BLaER1 (cell line): ENCODE results near the gene BIRC3.

Experiments
- H3K27ac ChIP-seq: shearing (Covaris generic); formaldehyde crosslinking; 2 replicates; pipeline ENCODE4 v1.8.1; 2022
- H3K27me3 ChIP-seq: shearing (Covaris generic); formaldehyde crosslinking; 2 replicates; pipeline ENCODE4 v1.8.1; 2022
- H3K36me3 ChIP-seq: shearing (Covaris generic); formaldehyde crosslinking; 2 replicates; pipeline ENCODE4 v1.8.1; 2022
- H3K4me1 ChIP-seq: shearing (Covaris generic); formaldehyde crosslinking; 2 replicates; pipeline ENCODE4 v1.8.1; 2022
- H3K4me2 ChIP-seq: shearing (Covaris generic); formaldehyde crosslinking; 2 replicates; pipeline ENCODE4 v1.8.1; 2022
- H3K4me3 ChIP-seq: shearing (Covaris generic); formaldehyde crosslinking; 2 replicates; pipeline ENCODE4 v1.8.1; 2022
- H3K9ac ChIP-seq: shearing (Covaris generic); formaldehyde crosslinking; 2 replicates; pipeline ENCODE4 v1.8.1; 2022
- H3K9me3 ChIP-seq: shearing (Covaris generic); formaldehyde crosslinking; 2 replicates; pipeline ENCODE4 v1.8.1; 2022
- H4K20me1 ChIP-seq: shearing (Covaris generic); formaldehyde crosslinking; 2 replicates; pipeline ENCODE4 v1.8.1; 2022
- Cebpa-rat ChIP-seq: shearing (Covaris generic); IDR thresholded peaks from 2 replicates; pipeline ENCODE4 v1.8.1; 2022

The BIRC3 gene

DNA sequence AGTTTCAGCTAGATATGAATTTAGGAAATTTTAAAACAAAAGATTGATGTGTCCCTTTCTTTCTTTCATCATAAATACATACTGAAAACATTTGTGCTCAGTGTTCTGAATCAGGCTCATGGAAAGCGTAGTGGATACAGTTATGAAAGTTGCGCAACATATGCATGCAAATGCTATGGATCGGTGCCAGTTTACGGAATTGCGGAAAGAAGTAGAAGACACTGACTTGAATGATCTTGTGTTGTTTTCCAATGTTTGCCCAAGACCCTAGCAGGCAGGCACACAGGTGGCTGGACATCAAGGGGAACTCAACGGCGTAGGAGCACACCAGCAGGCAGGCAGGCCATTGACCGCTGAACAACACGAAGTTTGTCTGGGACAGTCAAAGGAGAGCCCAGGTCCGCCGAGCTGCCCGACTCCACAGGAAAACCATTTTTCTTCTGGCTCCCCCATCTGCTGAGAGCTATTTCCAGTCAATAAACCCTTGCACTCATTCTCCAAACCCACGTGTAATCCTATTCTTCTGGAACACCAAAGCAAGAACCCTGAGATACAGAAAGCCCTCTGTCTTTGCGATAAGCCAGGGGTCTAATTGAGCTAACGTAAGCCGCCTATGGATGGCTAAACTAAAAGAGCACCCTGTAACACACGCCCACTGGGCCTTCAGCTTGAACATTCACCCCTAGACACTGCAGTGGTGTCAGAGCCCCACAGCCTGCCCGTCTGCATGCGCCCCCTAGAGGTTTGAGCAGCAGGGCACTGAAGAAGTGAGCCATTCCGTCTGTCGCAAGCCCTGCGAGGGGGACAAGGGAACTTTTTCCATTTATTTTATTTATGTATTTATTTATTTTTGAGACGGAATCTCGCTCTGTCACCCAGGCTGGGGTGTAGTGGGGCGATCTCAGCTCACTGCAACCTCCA is 7.4 kb upstream of the BIRC3 start:
- Histone ChIP-seq H3K27ac (no peak overlapping the region), H3K4me3 (no peak overlapping the region), H4K20me1 (no peaks in the 10 kb centered on the region), H3K4me1 (peaks cover 20% of the 10 kb centered on the region), H3K4me2 (no peak overlapping the region), H3K9ac (no peak overlapping the region), H3K27me3 (no peaks in the 10 kb centered on the region), H3K36me3 (no peaks in the 10 kb centered on the region), H3K9me3 (peaks cover 4% of the 10 kb centered on the region; the same call in 1 of the 2 replicates)
- TF ChIP-seq Cebpa-rat = peak; percentile 86

DNA sequence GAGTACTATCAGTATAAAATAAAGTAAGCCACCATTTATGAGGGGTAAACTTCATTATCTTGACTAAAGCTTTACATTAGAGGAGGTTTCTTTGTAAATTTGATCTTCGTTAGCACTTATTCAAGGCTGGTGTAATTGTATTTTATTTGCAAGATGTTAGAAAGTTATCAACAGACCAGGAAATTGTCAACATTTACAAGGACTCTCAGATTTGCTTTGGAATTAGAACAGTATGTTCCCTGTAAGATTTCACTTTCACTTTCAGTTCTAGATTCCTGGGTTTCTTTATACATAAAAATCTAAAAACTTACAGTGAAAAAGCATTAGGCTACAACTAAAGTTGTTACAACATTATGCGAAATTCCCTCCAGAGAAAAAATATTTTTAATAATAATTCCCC is 4.6 kb upstream of the BIRC3 start:
- no peaks in the 10 kb centered on the region for H3K27me3 ChIP-seq
- peaks cover 4% of the 10 kb centered on the region; the same call in 1 of the 2 replicates for H3K9me3 ChIP-seq
- H3K9ac ChIP-seq = no peak overlapping the region
- H4K20me1 ChIP-seq = no peaks in the 10 kb centered on the region
- no peak overlapping the region for H3K4me3 ChIP-seq
- no peaks in the 10 kb centered on the region for H3K36me3 ChIP-seq
- no peak for TF ChIP-seq Cebpa-rat
- no peak overlapping the region for H3K27ac ChIP-seq
- peak overlapping the region; percentile 58 for H3K4me2 ChIP-seq
- H3K4me1 ChIP-seq = peaks cover 25% of the 10 kb centered on the region

DNA sequence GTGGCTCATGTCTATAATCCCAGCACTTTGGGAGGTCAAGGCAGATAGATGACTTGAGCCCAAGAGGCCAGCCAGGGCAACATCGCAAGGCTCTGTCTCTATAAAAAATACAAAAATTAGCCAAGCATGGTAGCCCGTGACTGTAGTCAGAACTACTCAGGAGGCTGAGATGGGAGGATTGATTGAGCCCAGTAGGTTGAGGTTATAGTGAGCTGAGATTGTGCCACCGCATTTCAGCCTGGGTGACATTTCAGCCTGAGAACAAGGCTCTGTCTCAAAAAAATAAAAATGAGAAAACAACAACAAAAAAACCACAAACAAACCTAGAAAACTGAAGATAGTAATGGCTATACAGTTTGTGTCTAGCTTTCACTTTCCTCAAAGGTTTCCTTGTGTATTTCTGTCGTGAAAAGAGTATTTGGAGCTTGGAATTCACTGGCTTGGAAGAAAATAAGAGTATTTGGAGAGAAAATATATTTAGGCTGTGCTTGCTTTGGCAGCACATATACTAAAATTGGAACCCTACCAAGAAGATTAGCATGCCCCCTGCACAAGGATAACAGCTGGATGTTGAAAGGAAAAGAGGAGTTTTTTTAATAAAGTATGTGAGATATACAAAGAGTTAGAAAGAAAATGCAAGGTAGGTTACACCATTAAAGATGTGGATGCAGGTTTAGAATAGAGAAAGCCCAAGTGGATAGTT is 3.9 kb upstream of the BIRC3 start:
- H3K36me3 ChIP-seq = no peaks in the 10 kb centered on the region
- no peak overlapping the region for H3K9ac ChIP-seq
- no peak for TF ChIP-seq Cebpa-rat
- H4K20me1 ChIP-seq = no peaks in the 10 kb centered on the region
- H3K27ac ChIP-seq = no peak overlapping the region
- H3K4me3 ChIP-seq = no peak overlapping the region
- peak overlapping the region; percentile 58 for H3K4me2 ChIP-seq
- no peaks in the 10 kb centered on the region for H3K27me3 ChIP-seq
- H3K9me3 ChIP-seq = peaks cover 4% of the 10 kb centered on the region; the same call in 1 of the 2 replicates
- peaks cover 33% of the 10 kb centered on the region for H3K4me1 ChIP-seq

DNA sequence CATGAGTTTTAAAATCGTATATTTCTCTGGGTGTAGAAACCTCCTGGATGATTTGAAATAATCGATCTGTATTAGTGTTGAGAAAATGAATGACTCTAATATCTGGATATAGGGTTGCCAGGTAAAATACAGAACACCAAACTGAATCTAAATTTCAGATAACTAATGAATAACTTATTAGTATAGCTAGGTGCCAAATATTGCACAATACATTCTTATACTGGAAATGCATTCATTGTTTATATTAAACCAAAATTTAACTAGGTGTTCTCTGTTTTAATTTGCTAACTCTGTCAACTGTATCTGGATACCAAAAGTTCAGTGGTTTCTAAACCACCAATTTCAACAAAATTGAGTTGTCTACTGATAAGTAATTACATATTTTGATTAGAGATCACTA is 2.5 kb upstream of the BIRC3 start:
- Histone ChIP-seq H4K20me1 (no peaks in the 10 kb centered on the region), H3K27ac (no peak overlapping the region), H3K4me1 (peaks cover 34% of the 10 kb centered on the region), H3K27me3 (no peaks in the 10 kb centered on the region), H3K9me3 (peaks cover 4% of the 10 kb centered on the region; the same call in 1 of the 2 replicates), H3K36me3 (no peaks in the 10 kb centered on the region), H3K4me3 (no peak overlapping the region), H3K9ac (no peak overlapping the region), H3K4me2 (no peak overlapping the region)
- TF ChIP-seq Cebpa-rat = no peak

DNA sequence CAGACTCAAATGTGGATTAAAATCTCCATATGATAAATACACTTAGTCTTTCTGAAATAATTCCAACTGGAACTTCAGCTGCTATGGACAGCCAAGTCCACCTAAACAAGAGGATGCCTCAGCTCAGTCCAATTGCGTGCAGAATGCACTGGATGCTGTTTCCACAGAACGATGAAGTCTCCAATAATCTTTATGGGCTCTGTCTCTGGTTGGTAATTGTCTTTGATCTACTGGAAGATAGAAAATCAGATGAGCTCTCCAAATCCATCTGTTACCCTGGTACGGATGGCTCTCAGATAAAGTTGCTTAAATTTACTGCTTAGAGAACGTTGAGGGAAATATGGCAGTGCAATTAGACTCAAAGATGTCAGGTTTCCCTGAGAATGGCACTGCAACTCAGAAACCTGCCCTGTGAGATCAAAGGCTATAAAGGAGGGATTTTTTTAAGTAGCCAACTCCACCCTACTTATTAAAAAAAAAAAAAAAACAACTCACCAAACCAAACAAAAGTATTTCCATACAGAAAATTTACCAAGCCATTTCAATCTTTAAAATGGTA is 859 bp upstream of the BIRC3 start:
- Histone ChIP-seq H3K27me3 (no peaks in the 10 kb centered on the region), H4K20me1 (no peaks in the 10 kb centered on the region), H3K36me3 (no peaks in the 10 kb centered on the region), H3K9me3 (no peaks in the 10 kb centered on the region), H3K27ac (no peak overlapping the region), H3K9ac (no peak overlapping the region), H3K4me3 (no peak overlapping the region), H3K4me1 (peaks cover 34% of the 10 kb centered on the region), H3K4me2 (peak overlapping the region; percentile 92)
- TF ChIP-seq Cebpa-rat = no peak

DNA sequence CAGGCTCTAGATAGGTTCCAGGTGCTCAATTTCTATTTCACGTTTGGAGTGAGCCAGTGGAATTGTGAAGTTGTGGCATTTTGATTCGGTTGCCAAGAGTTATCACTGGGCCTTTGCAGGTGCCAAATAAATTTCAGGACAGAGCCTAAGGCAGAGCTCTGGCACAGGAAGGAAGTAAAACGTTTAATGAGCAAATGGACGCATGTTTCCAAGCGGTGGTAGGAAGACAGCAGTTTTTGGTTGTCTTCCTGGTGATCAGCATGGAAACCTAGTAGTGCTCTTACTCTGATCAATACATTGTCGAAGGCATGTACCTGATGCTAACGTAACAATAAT is 452 bp downstream of the BIRC3 start:
- H3K4me3 ChIP-seq = peak overlapping the region; percentile 66
- TF ChIP-seq Cebpa-rat = no peak
- no peaks in the 10 kb centered on the region for H3K36me3 ChIP-seq
- H3K9me3 ChIP-seq = no peaks in the 10 kb centered on the region
- no peaks in the 10 kb centered on the region for H4K20me1 ChIP-seq
- peaks cover 40% of the 10 kb centered on the region for H3K4me1 ChIP-seq
- H3K27ac ChIP-seq = no peak overlapping the region
- peak overlapping the region; percentile 92 for H3K4me2 ChIP-seq
- H3K27me3 ChIP-seq = no peaks in the 10 kb centered on the region
- H3K9ac ChIP-seq = peak overlapping the region; percentile 39; the same call in 1 of the 2 replicates

DNA sequence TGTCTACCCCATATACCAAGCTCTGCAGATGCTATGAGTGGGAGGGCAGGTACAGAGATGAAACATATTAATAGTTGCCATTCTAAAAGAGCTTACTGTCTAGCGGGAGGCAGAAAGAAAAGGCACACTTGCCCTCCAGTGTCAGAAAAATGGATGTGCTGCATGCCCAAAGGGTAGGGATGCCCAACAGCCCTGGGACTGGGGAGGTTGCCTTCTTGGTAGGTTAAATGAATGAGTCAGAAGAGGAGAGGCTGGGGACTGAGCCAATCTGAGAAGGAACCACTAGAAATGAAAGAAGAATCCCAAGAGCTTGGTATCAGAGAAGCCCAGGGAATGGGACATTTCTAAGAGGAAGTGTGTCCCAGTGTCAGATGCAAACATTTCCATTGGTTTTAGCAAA is 1.2 kb downstream of the BIRC3 start:
- Histone ChIP-seq H3K4me3 (no peak overlapping the region), H4K20me1 (no peaks in the 10 kb centered on the region), H3K36me3 (no peaks in the 10 kb centered on the region), H3K4me1 (peaks cover 34% of the 10 kb centered on the region), H3K9me3 (no peaks in the 10 kb centered on the region), H3K27ac (no peak overlapping the region), H3K4me2 (peak overlapping the region; percentile 92; the same call in 1 of the 2 replicates), H3K9ac (no peak overlapping the region), H3K27me3 (no peaks in the 10 kb centered on the region)
- TF ChIP-seq Cebpa-rat = no peak

DNA sequence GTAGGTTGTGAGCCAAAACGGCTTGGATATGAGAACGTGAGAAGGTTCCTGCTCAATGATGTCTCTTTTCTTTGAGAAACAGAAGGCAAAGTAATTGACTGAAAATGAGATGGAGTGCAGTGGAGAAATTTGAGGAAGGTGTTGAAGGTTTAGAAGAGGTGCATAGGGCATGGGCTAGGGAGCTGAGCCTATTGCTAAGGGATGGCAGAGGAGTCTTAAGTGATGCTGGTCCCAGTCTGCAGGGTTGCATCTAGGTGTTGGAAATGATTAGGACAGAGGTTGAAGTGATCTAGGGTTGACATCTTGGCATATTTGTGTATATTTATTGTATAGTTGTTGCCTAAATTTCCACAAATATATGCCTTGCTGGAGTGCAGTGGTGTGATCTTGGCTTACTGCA is 2.3 kb downstream of the BIRC3 start:
- H3K4me2 ChIP-seq = no peak overlapping the region
- H3K4me3 ChIP-seq = no peak overlapping the region
- H3K9ac ChIP-seq = no peak overlapping the region

DNA sequence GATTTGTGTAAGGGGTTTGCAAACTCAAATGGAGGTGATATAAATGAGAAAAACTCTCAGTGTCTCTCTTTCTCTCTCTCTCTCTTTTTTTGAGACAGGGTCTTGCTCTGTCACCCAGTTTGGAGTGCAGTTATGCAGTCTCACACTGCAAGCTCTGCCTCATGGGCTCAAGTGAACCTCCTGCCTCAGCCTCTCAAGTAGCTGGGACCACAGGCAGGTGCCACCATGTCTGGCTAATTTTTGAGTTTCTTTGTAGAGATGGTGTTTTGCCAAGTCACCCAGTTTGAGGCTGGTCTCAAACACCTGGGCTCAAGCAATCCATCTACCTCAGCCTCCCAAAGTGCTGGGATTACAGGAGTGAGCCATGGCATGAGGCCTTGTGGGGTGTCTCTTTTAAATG is 2.9 kb downstream of the BIRC3 start:
- H3K9me3 ChIP-seq = no peaks in the 10 kb centered on the region
- no peaks in the 10 kb centered on the region for H4K20me1 ChIP-seq
- H3K4me2 ChIP-seq = no peak overlapping the region
- H3K4me1 ChIP-seq = peaks cover 31% of the 10 kb centered on the region
- no peak for TF ChIP-seq Cebpa-rat
- no peak overlapping the region for H3K4me3 ChIP-seq
- H3K27ac ChIP-seq = no peak overlapping the region
- H3K36me3 ChIP-seq = no peaks in the 10 kb centered on the region
- no peak overlapping the region for H3K9ac ChIP-seq
- no peaks in the 10 kb centered on the region for H3K27me3 ChIP-seq

More for the DNA sequence above, 2.3 kb downstream of the BIRC3 start:
- H3K9me3 ChIP-seq = no peaks in the 10 kb centered on the region
- no peak overlapping the region for H3K27ac ChIP-seq
- peaks cover 31% of the 10 kb centered on the region for H3K4me1 ChIP-seq
- no peak for TF ChIP-seq Cebpa-rat
- no peaks in the 10 kb centered on the region for H3K36me3 ChIP-seq
- H3K27me3 ChIP-seq = no peaks in the 10 kb centered on the region
- H4K20me1 ChIP-seq = no peaks in the 10 kb centered on the region

DNA sequence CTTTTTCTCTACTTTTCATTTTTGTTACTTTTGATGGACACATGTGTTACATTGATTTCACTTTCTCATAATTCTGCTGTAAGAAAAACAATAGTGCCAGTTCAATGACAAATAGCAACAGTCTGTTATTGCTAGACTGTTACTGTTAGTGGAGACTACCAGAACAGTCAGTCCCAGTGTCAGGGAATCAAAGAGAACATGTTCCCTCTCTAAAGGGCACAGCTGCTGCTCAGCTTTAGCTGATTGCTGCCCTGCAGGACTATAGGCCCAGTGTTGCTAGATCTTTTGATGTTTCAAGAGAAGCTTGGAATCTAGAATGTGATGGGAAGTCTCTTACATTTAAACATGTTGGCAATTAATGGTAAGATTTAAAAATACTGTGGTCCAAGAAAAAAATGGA is 3.4 kb downstream of the BIRC3 start:
- H3K9ac ChIP-seq = no peak overlapping the region
- peaks cover 31% of the 10 kb centered on the region for H3K4me1 ChIP-seq
- H3K27me3 ChIP-seq = no peaks in the 10 kb centered on the region
- no peak overlapping the region for H3K27ac ChIP-seq
- no peak overlapping the region for H3K4me3 ChIP-seq
- TF ChIP-seq Cebpa-rat = no peak
- H3K36me3 ChIP-seq = no peaks in the 10 kb centered on the region
- no peaks in the 10 kb centered on the region for H4K20me1 ChIP-seq
- H3K9me3 ChIP-seq = no peaks in the 10 kb centered on the region
- no peak overlapping the region for H3K4me2 ChIP-seq
